Smooth muscle cell (in vitro differentiated cells): ENCODE data around the gene ZFYVE16. TPM values are rescaled to one million over a fixed set of nuclear protein-coding genes. Genes with fewer than 3 reads are reported as not detected.

ENCODE experiments used
- DNase-seq: peaks from one replicate; lab custom pipeline; 2025; ENCODE audit not compliant: unreplicated experiment; lab: John Stamatoyannopoulos, UW
- H2AFZ ChIP-seq: fragments of 200-600 bp; sonication (generic); 2 replicates; pipeline ENCODE4 v1.6.0; 2016; ENCODE audit warnings: antibody characterized with exemption, low read depth, mild to moderate bottlenecking
- H3F3A ChIP-seq: fragments of 200-600 bp; sonication (generic); 2 replicates; pipeline ENCODE4 v1.6.0; 2017; ENCODE audit warnings: antibody characterized with exemption, low read depth
- H3K27ac ChIP-seq: fragments of 200-600 bp; sonication (generic); 2 replicates; pipeline ENCODE4 v1.5.1; 2016; ENCODE audit warnings: low read depth, mild to moderate bottlenecking
- H3K27me3 ChIP-seq: fragments of 200-600 bp; sonication (generic); 2 replicates; pipeline ENCODE4 v1.6.1; 2016; ENCODE audit warnings: low read depth, mild to moderate bottlenecking
- H3K36me3 ChIP-seq: fragments of 200-600 bp; sonication (generic); 2 replicates; pipeline ENCODE4 v1.5.1; 2016; ENCODE audit warnings: low read depth
- H3K4me1 ChIP-seq: fragments of 200-600 bp; sonication (generic); 2 replicates; pipeline ENCODE4 v1.5.1; 2016; ENCODE audit warnings: low read depth
- H3K4me2 ChIP-seq: fragments of 200-600 bp; sonication (generic); 2 replicates; pipeline ENCODE4 v1.6.0; 2016; ENCODE audit warnings: mild to moderate bottlenecking
- H3K4me3 ChIP-seq: fragments of 200-600 bp; sonication (generic); 2 replicates; pipeline ENCODE4 v1.5.1; 2016; ENCODE audit warnings: mild to moderate bottlenecking
- H3K79me2 ChIP-seq: fragments of 200-600 bp; sonication (generic); 2 replicates; pipeline ENCODE4 v1.6.0; 2016; ENCODE audit warnings: low read depth, mild to moderate bottlenecking
- H3K9ac ChIP-seq: fragments of 200-600 bp; sonication (generic); 2 replicates; pipeline ENCODE4 v1.6.0; 2016; ENCODE audit warnings: low read depth
- H3K9me3 ChIP-seq: fragments of 200-600 bp; sonication (generic); replicated peaks from 2 replicates; pipeline ENCODE4 v1.5.1; 2016; ENCODE audit warnings: low read depth
- H4K20me1 ChIP-seq: fragments of 200-600 bp; sonication (generic); 2 replicates; pipeline ENCODE4 v1.6.0; 2016; ENCODE audit warnings: low read depth
- WGBS: methylation state at CpG from one replicate; pipeline ENCODE4 v1.1.7; 2016; ENCODE audit warnings: low lambda C conversion rate; 5-methylcytosine and 5-hydroxymethylcytosine counted together
- polyA plus RNA-seq: library from polyadenylated mRNA; unstranded; fragments of >200 nt; fragmentation: Nextera tagmentation; extraction: Ambion mirVana; gene quantifications from 2 replicates; pipeline ENCODE4 v1.2.1, GENCODE V29; 2016
- total RNA-seq: library from RNA; depleted of rRNA; stranded (reverse); fragments of >200 nt; gene quantifications from 2 replicates; pipeline ENCODE4 v1.2.3, GENCODE V29; 2014
- TF ChIP-seq, protein P1 (sequence below): fragments of 200-600 bp; sonication (generic); IDR thresholded peaks from 2 replicates; pipeline ENCODE4 v1.5.1; 2017; ENCODE audit warnings: borderline replicate concordance, mild to moderate bottlenecking, antibody characterized with exemption; ENCODE audit not compliant: insufficient read depth, poor library complexity, severe bottlenecking

Gene ZFYVE16
- total and polyA plus RNA-seq, 2 experiments from 2014 or later: 16.5 to 40.9 TPM

DNA sequence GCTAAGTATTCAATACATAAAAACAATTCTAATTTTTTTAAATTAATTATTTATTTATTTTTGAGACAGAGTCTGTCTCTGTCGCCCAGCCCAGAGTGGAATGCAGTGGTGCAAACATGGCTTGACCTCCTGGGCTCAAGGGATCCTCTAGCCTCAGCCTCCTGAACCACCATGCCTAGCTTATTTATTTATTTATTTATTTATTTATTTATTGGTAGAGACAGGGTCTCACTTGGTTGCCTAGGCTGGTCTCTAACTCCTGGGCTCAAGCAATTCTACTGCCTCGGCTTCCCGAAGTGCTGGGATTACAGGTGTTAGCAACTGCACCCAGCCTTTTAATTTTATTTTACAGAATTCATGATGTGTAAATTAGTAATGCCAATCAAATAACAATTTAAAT, 33.7 kb upstream of the ZFYVE16 start:
- Histone ChIP-seq H3K4me3 (no peak overlapping the region), H3K9me3 (no peaks in the 10 kb centered on the region), H2AFZ (no peak overlapping the region), H3K79me2 (no peaks in the 10 kb centered on the region), H3K4me2 (no peak overlapping the region), H3K27me3 (no peaks in the 10 kb centered on the region), H4K20me1 (no peaks in the 10 kb centered on the region), H3K9ac (no peak overlapping the region), H3F3A (no peaks in the 10 kb centered on the region), H3K27ac (no peak overlapping the region), H3K36me3 (no peaks in the 10 kb centered on the region), H3K4me1 (peaks cover 15% of the 10 kb centered on the region)
- DNase-seq: no peak
- TF ChIP-seq, protein P1, sequence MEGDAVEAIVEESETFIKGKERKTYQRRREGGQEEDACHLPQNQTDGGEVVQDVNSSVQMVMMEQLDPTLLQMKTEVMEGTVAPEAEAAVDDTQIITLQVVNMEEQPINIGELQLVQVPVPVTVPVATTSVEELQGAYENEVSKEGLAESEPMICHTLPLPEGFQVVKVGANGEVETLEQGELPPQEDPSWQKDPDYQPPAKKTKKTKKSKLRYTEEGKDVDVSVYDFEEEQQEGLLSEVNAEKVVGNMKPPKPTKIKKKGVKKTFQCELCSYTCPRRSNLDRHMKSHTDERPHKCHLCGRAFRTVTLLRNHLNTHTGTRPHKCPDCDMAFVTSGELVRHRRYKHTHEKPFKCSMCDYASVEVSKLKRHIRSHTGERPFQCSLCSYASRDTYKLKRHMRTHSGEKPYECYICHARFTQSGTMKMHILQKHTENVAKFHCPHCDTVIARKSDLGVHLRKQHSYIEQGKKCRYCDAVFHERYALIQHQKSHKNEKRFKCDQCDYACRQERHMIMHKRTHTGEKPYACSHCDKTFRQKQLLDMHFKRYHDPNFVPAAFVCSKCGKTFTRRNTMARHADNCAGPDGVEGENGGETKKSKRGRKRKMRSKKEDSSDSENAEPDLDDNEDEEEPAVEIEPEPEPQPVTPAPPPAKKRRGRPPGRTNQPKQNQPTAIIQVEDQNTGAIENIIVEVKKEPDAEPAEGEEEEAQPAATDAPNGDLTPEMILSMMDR: no peak
- 99% methylated on average over 3 of the region's 3 CpGs for WGBS

DNA sequence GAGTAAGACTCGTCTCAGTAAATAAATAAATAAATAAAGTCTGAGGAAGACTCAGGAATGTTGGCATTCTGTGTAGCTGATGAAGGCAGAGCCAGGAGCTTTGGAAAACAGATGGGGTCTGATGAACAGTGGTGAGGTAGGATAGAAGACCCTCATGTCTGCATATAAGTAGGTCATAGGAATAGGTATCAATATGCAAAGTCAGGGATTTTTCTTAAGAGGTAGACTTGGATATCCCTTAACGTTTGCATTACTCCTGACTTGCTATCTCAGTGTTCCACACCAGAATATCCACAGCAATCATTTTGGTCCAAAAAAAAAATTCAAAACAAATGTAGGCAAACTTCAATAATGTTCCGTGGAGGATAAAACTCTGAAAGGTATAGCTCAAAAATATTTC, 31.3 kb upstream of the ZFYVE16 start:
- DNase-seq: no peak
- WGBS: 90% methylated on average over 3 of the region's 3 CpGs
- Histone ChIP-seq H3K36me3 (no peaks in the 10 kb centered on the region), H3K4me2 (no peak overlapping the region), H3K4me3 (no peak overlapping the region), H2AFZ (no peak overlapping the region), H3K9ac (no peak overlapping the region), H3K9me3 (no peaks in the 10 kb centered on the region), H3K27me3 (no peaks in the 10 kb centered on the region), H3F3A (no peaks in the 10 kb centered on the region), H3K4me1 (peaks cover 5% of the 10 kb centered on the region), H4K20me1 (no peaks in the 10 kb centered on the region), H3K79me2 (no peaks in the 10 kb centered on the region), H3K27ac (no peak overlapping the region)
- TF ChIP-seq, protein P1: no peak

DNA sequence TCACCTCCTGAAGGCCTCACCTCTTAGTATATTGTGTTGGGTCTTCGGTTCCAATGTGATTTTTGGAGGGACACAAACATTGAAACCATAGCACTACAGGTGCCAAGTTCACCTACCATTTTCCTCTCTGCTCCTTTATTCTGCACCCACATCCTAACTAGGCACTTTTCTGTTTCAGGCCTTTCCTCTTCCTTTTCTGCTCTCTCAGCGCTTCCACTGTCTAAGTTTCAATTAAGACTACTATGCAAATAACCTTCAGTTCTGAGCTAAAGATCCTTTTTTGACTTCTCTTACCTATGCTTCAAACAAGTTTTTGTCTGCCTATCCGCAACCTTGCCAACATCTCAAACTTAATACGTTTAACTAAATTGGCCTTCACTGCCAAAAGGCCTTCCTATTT, 25.4 kb upstream of the ZFYVE16 start:
- no peak overlapping the region for H3K4me2 ChIP-seq
- H3K4me3 ChIP-seq: no peak overlapping the region
- no peaks in the 10 kb centered on the region for H3K36me3 ChIP-seq
- H3K27me3 ChIP-seq: no peaks in the 10 kb centered on the region
- H2AFZ ChIP-seq: no peak overlapping the region
- 89% methylated on average over 4 of the region's 4 CpGs for WGBS
- H4K20me1 ChIP-seq: no peaks in the 10 kb centered on the region
- TF ChIP-seq, protein P1: no peak
- H3K79me2 ChIP-seq: no peaks in the 10 kb centered on the region
- no peaks in the 10 kb centered on the region for H3K4me1 ChIP-seq
- no peak overlapping the region for H3K9ac ChIP-seq
- no peaks in the 10 kb centered on the region for H3F3A ChIP-seq
- no peak overlapping the region for H3K27ac ChIP-seq
- no peaks in the 10 kb centered on the region for H3K9me3 ChIP-seq
- DNase-seq: no peak

DNA sequence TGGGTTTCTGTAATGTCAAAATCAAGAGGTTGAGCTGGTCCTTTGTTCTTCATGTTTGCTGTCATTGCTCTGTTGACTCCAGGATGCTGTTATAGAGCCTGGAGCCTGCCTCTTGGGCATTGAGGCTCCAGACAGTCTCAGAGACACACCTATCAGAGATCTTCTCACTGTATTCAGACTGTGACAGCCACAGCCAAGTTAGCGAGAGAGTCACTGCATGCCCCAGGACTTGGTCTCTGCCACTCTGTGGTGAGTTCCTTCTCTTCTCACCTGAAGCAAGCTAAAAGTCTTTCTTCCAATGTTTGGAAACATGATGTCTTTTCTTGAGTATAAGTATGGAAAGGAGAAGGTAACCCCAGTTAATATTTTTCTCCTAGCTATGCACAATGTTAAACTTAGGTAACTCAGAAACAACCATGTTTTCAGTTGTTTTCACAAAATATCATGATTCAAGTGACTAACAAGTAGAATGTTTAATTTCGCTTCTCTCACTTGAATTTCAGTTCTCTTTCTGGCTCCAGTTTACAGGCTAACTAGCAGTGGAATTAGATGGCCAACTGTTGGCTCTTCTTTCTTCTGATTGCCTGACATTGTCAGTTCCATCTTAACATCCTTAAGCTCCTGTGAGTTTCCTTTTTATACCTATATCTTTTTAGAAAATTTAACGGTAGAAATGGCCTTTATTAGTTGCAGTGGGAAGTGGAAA, 20.6 kb upstream of the ZFYVE16 start:
- no peak overlapping the region for H2AFZ ChIP-seq
- no peak overlapping the region for H3K9ac ChIP-seq
- H3K27me3 ChIP-seq: no peaks in the 10 kb centered on the region
- no peaks in the 10 kb centered on the region for H3F3A ChIP-seq
- no peaks in the 10 kb centered on the region for H3K79me2 ChIP-seq
- no peak overlapping the region for H3K27ac ChIP-seq
- no peaks in the 10 kb centered on the region for H3K9me3 ChIP-seq
- H4K20me1 ChIP-seq: no peaks in the 10 kb centered on the region
- H3K4me2 ChIP-seq: no peak overlapping the region
- no peaks in the 10 kb centered on the region for H3K36me3 ChIP-seq
- H3K4me1 ChIP-seq: no peaks in the 10 kb centered on the region
- TF ChIP-seq, protein P1: no peak
- no peak overlapping the region for H3K4me3 ChIP-seq
- WGBS: 79% methylated on average over 3 of the region's 3 CpGs
- DNase-seq: no peak
